Measurements from ENCODE around the gene CFAP161.
A peak's percentile ranks its signal among the peaks of the same experiment; 100 is the strongest.

The CFAP161 gene

DNA sequence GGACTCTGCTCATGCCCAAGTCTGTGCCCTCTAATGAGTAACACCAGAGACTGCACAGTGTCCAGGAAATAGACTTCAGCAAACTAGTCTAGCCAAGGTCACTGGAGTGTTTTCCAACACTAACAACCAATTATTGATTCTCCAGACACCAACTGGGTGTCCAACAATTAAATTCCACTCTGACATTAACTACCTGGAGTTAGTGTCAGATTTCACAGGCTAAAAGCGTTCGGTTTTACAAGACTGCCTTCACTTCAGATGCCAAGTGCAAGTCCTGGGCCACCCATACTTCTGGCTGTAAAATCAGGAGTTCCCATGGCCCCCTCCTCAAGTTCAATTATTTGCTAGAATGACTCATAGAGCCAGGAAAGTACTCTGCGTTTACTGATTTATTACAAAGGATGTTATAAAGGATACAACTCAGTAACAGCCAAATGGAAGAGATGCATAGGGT lies 20.8 kb upstream of the CFAP161 start:
- no peak overlapping the region for H3K4me3 ChIP-seq (replicated peaks in 1 of 2; ENCODE audit: low read depth in 2 of 2, low read length in 2 of 2)
- DNase-seq (ENCODE audit: low read depth in 2 of 2) = no peak
- TF ChIP-seq, protein P1, sequence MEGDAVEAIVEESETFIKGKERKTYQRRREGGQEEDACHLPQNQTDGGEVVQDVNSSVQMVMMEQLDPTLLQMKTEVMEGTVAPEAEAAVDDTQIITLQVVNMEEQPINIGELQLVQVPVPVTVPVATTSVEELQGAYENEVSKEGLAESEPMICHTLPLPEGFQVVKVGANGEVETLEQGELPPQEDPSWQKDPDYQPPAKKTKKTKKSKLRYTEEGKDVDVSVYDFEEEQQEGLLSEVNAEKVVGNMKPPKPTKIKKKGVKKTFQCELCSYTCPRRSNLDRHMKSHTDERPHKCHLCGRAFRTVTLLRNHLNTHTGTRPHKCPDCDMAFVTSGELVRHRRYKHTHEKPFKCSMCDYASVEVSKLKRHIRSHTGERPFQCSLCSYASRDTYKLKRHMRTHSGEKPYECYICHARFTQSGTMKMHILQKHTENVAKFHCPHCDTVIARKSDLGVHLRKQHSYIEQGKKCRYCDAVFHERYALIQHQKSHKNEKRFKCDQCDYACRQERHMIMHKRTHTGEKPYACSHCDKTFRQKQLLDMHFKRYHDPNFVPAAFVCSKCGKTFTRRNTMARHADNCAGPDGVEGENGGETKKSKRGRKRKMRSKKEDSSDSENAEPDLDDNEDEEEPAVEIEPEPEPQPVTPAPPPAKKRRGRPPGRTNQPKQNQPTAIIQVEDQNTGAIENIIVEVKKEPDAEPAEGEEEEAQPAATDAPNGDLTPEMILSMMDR (IDR thresholded peaks at IDR 0.05; ENCODE audit: low read depth, low read length) = no peak

DNA sequence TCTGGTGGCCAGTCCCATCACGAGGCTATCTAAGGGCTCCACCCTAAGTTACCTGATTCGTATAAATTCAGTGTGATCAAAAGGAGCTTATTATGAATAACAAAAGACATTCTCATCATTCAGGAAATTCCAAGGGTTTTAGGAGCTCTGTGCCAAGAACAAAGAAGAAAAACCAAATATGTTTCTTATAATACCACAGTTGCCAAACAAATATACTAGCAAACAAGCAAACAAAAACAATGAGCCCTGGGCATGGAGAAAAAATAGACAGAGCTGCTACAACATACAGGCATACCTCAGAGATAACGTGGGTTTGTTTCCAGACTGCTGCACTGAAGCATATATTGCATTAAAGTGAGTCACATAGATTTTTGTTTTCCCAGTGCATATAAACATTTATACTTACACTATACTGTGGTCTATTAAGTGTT lies 20.2 kb upstream of the CFAP161 start:
- peak; percentile 28 to 71 for DNase-seq (ENCODE audit: low read depth in 2 of 2)
- TF ChIP-seq, protein P1 (IDR thresholded peaks at IDR 0.05; ENCODE audit: low read depth, low read length) = no peak
- H3K4me3 ChIP-seq (replicated peaks in 1 of 2; ENCODE audit: low read depth in 2 of 2, low read length in 2 of 2) = no peak overlapping the region

DNA sequence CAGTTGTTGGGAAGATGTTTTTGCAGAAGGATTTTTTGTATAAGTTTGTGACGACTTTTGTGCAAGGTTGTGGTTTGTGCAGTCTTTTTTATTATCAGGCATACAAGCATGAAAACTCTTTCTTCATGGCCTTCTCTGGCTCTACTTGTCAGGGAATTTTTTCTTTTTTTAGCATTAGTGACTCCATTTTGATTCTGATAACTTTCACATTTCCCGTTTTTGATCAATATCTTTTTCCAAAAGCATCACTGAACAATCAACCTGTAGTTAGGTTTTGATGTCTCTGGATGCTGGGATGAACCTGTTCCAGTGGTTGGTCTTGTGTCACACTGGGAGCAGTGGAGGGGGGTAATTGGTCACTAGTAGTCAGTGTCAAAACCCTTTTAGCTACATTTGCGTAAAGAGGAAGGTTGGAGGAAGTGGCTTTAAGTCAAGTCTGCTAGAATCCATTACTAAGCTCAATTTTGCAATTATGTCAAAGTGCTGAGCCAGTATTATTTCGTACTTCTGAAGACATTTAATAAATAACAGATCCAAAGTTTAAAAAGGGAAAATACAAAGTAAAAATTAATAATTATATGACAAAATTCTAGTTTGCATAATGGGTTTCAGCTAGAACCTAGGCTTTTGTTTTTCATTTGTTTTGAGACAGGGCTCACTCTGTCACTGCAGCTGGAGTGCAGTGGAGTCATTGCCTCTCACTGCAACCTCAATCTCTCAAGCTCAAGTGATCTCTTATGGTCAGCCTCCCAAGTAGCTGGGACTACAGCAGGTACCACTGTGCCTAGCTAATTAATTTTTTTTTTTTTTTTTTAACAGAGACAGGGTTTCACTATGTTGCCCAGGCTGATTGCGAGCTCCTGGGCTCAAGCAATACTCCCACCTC lies 18.8 kb upstream of the CFAP161 start:
- H3K4me3 ChIP-seq (replicated peaks in 1 of 2; ENCODE audit: low read depth in 2 of 2, low read length in 2 of 2) = no peak overlapping the region
- TF ChIP-seq, protein P1 (IDR thresholded peaks at IDR 0.05; ENCODE audit: low read depth, low read length) = no peak
- no peak for DNase-seq (ENCODE audit: low read depth in 2 of 2)

DNA sequence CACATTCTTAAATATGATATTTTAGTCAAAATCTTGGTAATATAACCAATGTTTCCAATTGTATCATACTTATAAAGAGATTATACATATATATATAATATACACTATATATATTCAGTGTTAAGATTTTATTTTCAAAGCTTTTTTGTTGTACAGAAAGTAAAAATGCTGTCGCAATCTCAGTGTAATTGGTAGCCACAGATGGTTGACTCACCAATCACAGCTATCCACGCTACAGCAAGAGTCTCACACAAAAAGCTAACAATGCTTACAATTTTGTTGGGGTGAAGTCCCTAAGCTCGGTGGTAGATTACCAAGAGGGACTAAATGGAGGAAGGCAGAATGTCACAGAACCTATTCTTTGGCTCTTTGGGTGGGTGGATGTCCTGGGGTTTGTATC lies 16.9 kb upstream of the CFAP161 start:
- DNase-seq (ENCODE audit: low read depth in 2 of 2) = peak; percentile 35 to 62
- TF ChIP-seq, protein P1 (IDR thresholded peaks at IDR 0.05; ENCODE audit: low read depth, low read length) = no peak
- H3K4me3 ChIP-seq (replicated peaks in 1 of 2; ENCODE audit: low read depth in 2 of 2, low read length in 2 of 2) = no peak overlapping the region

DNA sequence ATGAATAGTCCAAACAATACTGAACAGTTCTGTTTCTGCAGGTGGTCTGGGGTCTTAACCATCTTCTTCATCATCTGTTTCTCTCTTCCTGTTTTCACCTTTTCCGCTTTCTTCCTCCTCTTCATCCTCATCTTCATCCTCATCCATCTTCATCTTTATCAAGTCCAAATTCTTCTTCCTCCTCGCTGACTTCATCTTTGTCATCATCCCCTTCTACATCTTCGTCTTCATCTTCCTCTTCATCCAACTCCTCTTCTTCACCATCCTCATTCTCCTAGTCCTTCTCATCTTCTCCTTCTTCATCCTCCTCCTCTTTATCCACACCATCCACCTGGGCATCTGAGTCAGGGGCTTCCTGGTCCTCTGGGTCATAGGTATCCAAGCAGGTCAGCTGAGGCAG lies 16.5 kb upstream of the CFAP161 start:
- no peak overlapping the region for H3K4me3 ChIP-seq (replicated peaks in 1 of 2; ENCODE audit: low read depth in 2 of 2, low read length in 2 of 2)
- DNase-seq (ENCODE audit: low read depth in 2 of 2) = no peak
- TF ChIP-seq, protein P1 (IDR thresholded peaks at IDR 0.05; ENCODE audit: low read depth, low read length) = no peak

DNA sequence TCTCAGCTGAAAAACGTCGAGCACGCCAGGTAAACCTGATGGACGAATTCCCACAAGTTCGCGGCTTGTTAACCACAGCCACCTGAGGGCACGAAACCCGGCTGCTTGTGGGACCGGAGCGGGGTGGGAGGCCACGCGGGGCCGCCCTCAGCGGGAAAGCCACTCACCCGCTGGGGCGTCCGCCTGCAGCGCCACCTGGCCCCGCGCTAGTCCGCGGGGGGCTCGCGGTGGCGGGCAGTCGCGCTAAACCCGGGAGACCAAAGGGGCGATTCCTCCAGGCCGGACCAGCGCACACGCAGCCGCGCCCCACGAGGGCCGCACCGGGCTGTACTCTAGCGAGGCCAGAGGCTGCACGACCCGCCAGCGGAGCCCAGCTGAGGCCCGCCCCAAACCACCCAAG lies 15.7 kb upstream of the CFAP161 start:
- DNase-seq (ENCODE audit: low read depth in 2 of 2) = no peak
- TF ChIP-seq, protein P1 (IDR thresholded peaks at IDR 0.05; ENCODE audit: low read depth, low read length) = no peak
- H3K4me3 ChIP-seq (replicated peaks in 1 of 2; ENCODE audit: low read depth in 2 of 2, low read length in 2 of 2) = no peak overlapping the region

Measured in cardiac fibroblast (primary cell).